Right lobe of liver (tissue), 6 donors: ENCODE results near the gene ZNF791. TPM values are rescaled to one million over a fixed set of nuclear protein-coding genes. Genes with fewer than 3 reads are reported as not detected.
A peak's percentile ranks its signal among the peaks of the same experiment; 100 is the strongest.

Experiments used
- ATAC-seq, 4 donors: fragments of 200-7000 bp; cut with Tn5 transposase; one replicate each; pipeline ENCODE4 v1.9.1; 2020; ENCODE audit warnings: mild to moderate bottlenecking in 4 of 4, moderate library complexity in 4 of 4
- DNase-seq, 3 donors: peaks; one replicate each; pipeline ENCODE4 v3.0.0-alpha.2; 2020
- H3K27ac ChIP-seq, 3 donors: fragments of 200-600 bp; one replicate each; pipeline ENCODE4 v1.8.0; 2022
- H3K27me3 ChIP-seq, 2 donors: fragments of 200-600 bp; one replicate each; pipeline ENCODE4 v1.8.0; 2022
- H3K36me3 ChIP-seq, 4 donors: fragments of 200-600 bp; sonication (generic) in 1 of 4; one replicate each; pipeline versions ENCODE4 v1.5.1 to v1.8.0; 2017 to 2022; ENCODE audit warnings: control low read depth in 1 of 4
- H3K4me1 ChIP-seq, 4 donors: fragments of 200-600 bp; sonication (generic) in 1 of 4; one replicate each; pipeline versions ENCODE4 v1.5.1 to v1.8.0; 2017 to 2022; ENCODE audit warnings: control low read depth in 1 of 4
- H3K4me3 ChIP-seq, 3 donors: fragments of 200-600 bp; one replicate each; pipeline ENCODE4 v1.8.0; 2022
- H3K9me3 ChIP-seq, 4 donors: fragments of 200-600 bp; sonication (generic) in 1 of 4; one replicate each; pipeline versions ENCODE4 v1.5.1 to v1.8.0; 2017 to 2022; ENCODE audit warnings: control low read depth in 1 of 4
- POLR2A ChIP-seq: fragments of 450-650 bp; IDR thresholded peaks from one replicate; pipeline ENCODE4 v1.6.1; 2017; ENCODE audit warnings: antibody characterized with exemption, mild to moderate bottlenecking
- WGBS: methylation state at CpG from one replicate; pipeline ENCODE4 v1.1.6; 2018; ENCODE audit warnings: low coverage, low lambda C conversion rate; ENCODE audit not compliant: insufficient coverage; ENCODE audit errors: missing lambda C conversion rate; 5-methylcytosine and 5-hydroxymethylcytosine counted together
- intact Hi-C, 2 donors: fragments of 100-400 bp; cut with DNase I; formaldehyde crosslinking; loops; one replicate each; pipeline versions ENCODE4 v1.11.2 to v1.14.1; 2022
- total RNA-seq, 6 experiments: library from RNA; depleted of rRNA in 2 of 6; stranded (reverse); fragments of >200 nt in 2 of 6; fragmentation: NEBNext Ultra II Directional in 3 of 6; extraction: Animal tissue kit (Norgen Biotek cat#: 25700) in 3 of 6; gene quantifications; one replicate each; pipeline versions ENCODE4 v1.1.0 to v1.2.4, GENCODE V29; 2016 to 2023
- TF ChIP-seq, protein P1 (sequence below), 4 donors: fragments of 200-600 bp in 3 of 4; fragments of 450-650 bp in 1 of 4; IDR thresholded peaks; one replicate each; pipeline versions ENCODE4 v1.5.1 to v1.8.0; 2016 to 2022; ENCODE audit warnings: antibody characterized with exemption in 4 of 4, mild to moderate bottlenecking in 2 of 4
- donor health status: DM: no; HTN: yes; CAD: no.
- donor health status: DM: no; HTN: no; CAD: no.
- donor health status: DM: no; HTN: no; CAD: no.
- donor health status: DM: no; HTN: yes; CAD: no.
- donor health status: DM: no; HTN: yes; CAD: no.

The ZNF791 gene
- total RNA-seq, 6 experiments from 2014 or later, result 5.5 to 10.7 (median 7.8) TPM

DNA sequence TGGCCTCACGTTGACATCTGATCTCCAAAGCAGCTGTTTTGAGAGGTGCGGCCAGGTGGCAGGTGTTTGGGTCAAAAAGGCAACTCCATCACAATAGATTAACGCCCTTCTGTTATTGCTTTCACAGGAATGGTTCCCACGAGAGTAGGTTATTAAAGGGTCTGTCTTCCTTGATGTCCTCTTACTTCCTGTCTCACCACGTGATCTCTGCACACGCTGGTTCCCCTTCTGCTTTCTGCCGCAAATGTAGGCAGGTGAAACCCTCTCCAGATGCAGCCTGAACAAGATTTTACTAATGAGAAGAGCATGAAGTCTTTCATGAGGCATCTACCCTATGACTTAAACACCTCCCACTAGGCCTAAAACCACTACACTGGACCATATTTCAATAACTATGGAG is 36.7 kb upstream of the ZNF791 start:
- H3K4me1 ChIP-seq, result no peaks in the 10 kb centered on the region
- intact Hi-C loops, result no loop called here
- no peak overlapping the region for H3K4me3 ChIP-seq
- H3K27me3 ChIP-seq, result no peaks in the 10 kb centered on the region
- H3K36me3 ChIP-seq, result no peaks in the 10 kb centered on the region
- DNase-seq, result peak in 2 of 3 donors; percentile 3 to 10
- no peak for TF ChIP-seq POLR2A
- TF ChIP-seq, protein P1, sequence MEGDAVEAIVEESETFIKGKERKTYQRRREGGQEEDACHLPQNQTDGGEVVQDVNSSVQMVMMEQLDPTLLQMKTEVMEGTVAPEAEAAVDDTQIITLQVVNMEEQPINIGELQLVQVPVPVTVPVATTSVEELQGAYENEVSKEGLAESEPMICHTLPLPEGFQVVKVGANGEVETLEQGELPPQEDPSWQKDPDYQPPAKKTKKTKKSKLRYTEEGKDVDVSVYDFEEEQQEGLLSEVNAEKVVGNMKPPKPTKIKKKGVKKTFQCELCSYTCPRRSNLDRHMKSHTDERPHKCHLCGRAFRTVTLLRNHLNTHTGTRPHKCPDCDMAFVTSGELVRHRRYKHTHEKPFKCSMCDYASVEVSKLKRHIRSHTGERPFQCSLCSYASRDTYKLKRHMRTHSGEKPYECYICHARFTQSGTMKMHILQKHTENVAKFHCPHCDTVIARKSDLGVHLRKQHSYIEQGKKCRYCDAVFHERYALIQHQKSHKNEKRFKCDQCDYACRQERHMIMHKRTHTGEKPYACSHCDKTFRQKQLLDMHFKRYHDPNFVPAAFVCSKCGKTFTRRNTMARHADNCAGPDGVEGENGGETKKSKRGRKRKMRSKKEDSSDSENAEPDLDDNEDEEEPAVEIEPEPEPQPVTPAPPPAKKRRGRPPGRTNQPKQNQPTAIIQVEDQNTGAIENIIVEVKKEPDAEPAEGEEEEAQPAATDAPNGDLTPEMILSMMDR (IDR thresholded peaks at IDR 0.05), result no peak
- WGBS, result 51% methylated on average over 7 of the region's 7 CpGs
- ATAC-seq, result no peak
- no peak overlapping the region for H3K27ac ChIP-seq
- H3K9me3 ChIP-seq, result no peaks in the 10 kb centered on the region

DNA sequence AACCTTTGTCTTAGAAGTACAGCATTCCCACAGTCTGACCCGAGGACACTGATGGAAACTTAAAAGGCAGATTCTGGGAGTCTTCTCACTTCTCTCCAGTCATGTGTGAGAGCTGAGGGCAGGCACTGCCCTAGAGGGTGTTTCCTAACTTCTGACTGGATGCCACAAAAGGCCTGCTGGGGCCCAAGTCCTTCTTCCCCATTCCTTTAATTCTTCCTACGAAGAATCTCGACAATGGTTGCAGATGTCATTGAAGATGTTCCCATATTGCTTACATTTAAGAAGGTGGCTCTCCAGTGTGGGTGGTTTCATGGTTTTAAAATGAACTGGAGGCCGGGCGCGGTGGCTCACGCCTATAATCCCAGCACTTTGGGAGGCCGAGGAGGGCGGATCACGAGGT is 32.1 kb upstream of the ZNF791 start:
- peak in 1 of 3 donors; percentile 12 for DNase-seq
- Histone ChIP-seq H3K36me3 (peaks cover 0 to 28% (median 23%) of the 10 kb centered on the region in 4 donors), H3K4me3 (no peak overlapping the region), H3K4me1 (no peaks in the 10 kb centered on the region), H3K27ac (no peak overlapping the region), H3K9me3 (peaks cover 0 to 20% (median 10%) of the 10 kb centered on the region in 4 donors), H3K27me3 (no peaks in the 10 kb centered on the region)
- intact Hi-C loops, result no loop called here
- ATAC-seq, result no peak
- WGBS, result 98% methylated on average over 9 of the region's 10 CpGs
- no peak for TF ChIP-seq POLR2A
- TF ChIP-seq, protein P1 (IDR thresholded peaks at IDR 0.05), result no peak

DNA sequence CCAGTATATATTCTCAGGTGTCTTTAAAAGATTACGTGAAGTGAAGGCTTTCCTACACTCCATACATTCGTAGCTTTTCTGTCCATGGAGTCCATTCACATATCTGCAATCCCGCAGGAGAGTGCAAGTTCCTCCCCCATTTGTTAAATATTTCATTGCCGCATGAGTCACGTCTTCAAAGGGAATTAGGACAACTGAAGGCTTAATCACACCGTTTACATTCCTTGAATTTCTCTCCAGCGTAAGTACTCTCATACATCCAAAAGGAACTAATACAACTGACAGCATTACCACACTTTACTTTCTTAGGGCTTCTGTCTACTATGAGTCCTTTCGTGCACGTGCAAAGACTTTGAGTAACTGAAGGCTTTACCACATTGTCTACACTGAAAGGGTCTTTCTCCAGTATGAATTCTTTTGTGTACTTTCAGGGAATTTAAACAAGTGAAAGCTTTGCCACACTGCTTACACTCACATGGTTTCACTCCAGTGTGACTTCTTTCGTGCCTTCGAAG is 30.5 kb upstream of the ZNF791 start:
- no peak overlapping the region for H3K27ac ChIP-seq
- no peaks in the 10 kb centered on the region for H3K27me3 ChIP-seq
- ATAC-seq (no peak), DNase-seq (no peak)
- no peaks in the 10 kb centered on the region for H3K4me1 ChIP-seq
- intact Hi-C loops, result no loop called here
- TF ChIP-seq POLR2A, result no peak
- TF ChIP-seq, protein P1 (IDR thresholded peaks at IDR 0.05), result no peak
- H3K36me3 ChIP-seq, result peaks cover 0 to 28% (median 23%) of the 10 kb centered on the region in 4 donors
- peaks cover 0 to 20% (median 10%) of the 10 kb centered on the region in 4 donors for H3K9me3 ChIP-seq
- no peak overlapping the region for H3K4me3 ChIP-seq
- WGBS, result 92% methylated on average over 11 of the region's 11 CpGs

DNA sequence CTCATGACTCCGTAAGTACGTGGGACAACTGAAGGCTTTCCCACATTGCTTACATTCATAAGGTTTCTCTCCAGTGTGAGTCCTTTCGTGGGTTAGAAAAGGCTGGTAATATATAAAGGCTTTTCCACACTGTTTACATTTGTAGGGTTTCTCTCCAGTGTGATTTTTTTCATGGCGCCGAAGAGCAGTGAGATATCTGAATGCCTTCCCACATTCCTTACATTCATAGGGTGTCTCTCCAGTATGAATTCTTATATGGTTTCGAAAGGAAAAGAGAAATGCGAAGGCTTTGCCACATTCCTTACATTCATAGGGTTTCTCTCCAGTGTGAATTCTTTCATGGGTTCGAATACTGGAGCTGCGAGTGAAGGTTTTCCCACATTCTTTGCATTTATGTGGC is 29.6 kb upstream of the ZNF791 start:
- intact Hi-C loops, result no loop called here
- TF ChIP-seq POLR2A, result no peak
- TF ChIP-seq, protein P1 (IDR thresholded peaks at IDR 0.05), result no peak
- Histone ChIP-seq H3K9me3 (peaks cover 0 to 20% (median 10%) of the 10 kb centered on the region in 4 donors), H3K27me3 (no peaks in the 10 kb centered on the region), H3K36me3 (peaks cover 0 to 28% (median 23%) of the 10 kb centered on the region in 4 donors), H3K4me1 (no peaks in the 10 kb centered on the region), H3K4me3 (no peak overlapping the region), H3K27ac (no peak overlapping the region)
- no peak for DNase-seq
- 93% methylated on average over 9 of the region's 9 CpGs for WGBS
- no peak for ATAC-seq
